ENCODE measurements around the gene ALDH1A1. TPM values are rescaled to one million over a fixed set of nuclear protein-coding genes. Genes with fewer than 3 reads are reported as not detected.

ALDH1A1 gene
- total RNA-seq, 1 experiment from 2014 or later = 2.3 TPM

DNA sequence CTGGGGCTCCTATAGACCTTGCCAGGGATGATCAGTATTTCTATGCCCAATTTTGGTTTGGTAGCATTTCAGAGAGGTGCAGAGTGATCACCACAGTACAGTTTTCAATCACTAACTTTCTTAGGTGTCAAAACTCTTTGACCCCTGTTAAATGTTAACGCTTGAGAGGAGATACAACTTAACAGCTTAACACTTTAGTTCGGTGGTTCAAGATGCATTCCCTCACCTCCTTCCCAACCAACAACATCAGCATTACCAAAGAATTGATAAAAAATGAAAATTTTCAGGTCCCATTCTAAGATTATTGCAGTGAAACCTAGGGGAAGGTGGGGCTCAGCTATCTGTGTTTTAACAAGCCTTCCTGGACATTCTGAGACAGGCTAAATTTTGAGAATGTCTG, 16.2 kb downstream of the ALDH1A1 start:
- Histone ChIP-seq H3K27ac (no peak overlapping the region), H3K4me2 (no peak overlapping the region), H2AFZ (no peak overlapping the region), H3K9me2 (ENCODE audit: insufficient read depth) (no peaks in the 10 kb centered on the region), H3F3A (ENCODE audit: insufficient read depth, low read depth) (no peaks in the 10 kb centered on the region), H4K20me1 (ENCODE audit: insufficient read depth) (no peaks in the 10 kb centered on the region), H3K79me2 (ENCODE audit: low read depth) (no peaks in the 10 kb centered on the region), H3K4me1 (replicated peaks; ENCODE audit: insufficient read depth) (no peaks in the 10 kb centered on the region), H3K4me3 (no peak overlapping the region), H3K9me3 (ENCODE audit: insufficient read depth, low read depth) (no peaks in the 10 kb centered on the region), H3K36me3 (ENCODE audit: low read depth) (no peaks in the 10 kb centered on the region), H3K27me3 (ENCODE audit: insufficient read depth, low read depth) (no peaks in the 10 kb centered on the region)
- BruUV-seq (replicated peaks) = no TSS peak
- no peak for DNase-seq
- POLR2A ChIA-PET (ENCODE audit: unreplicated experiment) = no interaction called here
- TF ChIP-seq EZH2 (IDR thresholded peaks at IDR 0.05; ENCODE audit: low read depth) = no peak
- TF ChIP-seq, protein P1, sequence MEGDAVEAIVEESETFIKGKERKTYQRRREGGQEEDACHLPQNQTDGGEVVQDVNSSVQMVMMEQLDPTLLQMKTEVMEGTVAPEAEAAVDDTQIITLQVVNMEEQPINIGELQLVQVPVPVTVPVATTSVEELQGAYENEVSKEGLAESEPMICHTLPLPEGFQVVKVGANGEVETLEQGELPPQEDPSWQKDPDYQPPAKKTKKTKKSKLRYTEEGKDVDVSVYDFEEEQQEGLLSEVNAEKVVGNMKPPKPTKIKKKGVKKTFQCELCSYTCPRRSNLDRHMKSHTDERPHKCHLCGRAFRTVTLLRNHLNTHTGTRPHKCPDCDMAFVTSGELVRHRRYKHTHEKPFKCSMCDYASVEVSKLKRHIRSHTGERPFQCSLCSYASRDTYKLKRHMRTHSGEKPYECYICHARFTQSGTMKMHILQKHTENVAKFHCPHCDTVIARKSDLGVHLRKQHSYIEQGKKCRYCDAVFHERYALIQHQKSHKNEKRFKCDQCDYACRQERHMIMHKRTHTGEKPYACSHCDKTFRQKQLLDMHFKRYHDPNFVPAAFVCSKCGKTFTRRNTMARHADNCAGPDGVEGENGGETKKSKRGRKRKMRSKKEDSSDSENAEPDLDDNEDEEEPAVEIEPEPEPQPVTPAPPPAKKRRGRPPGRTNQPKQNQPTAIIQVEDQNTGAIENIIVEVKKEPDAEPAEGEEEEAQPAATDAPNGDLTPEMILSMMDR (conservative IDR thresholded peaks at IDR 0.05) = no peak
- intact Hi-C loops (cut with micrococcal nuclease; ENCODE audit: unreplicated experiment) = no loop called here
- CTCF ChIA-PET = no interaction called here

DNA sequence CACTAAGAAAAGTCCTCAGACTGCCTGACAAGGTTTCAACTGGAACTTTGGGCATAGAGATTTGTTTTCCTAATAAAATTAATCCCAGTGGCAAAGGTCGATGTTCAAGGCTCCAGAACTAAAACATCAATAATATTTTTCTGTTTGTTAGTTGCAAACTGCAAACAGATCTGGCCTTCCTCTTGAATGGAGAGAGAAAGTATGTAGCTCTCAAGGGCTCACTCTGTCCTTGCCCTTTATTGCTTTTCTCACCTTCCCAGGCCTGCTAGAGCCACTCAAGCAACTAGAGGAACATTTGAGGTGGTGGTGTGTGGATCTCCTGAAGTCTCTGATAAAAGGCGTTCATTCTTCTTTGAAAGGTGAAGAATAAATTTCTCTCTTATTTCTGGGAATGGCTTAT, 16.6 kb downstream of the ALDH1A1 start:
- H3K36me3 ChIP-seq (ENCODE audit: low read depth) = no peaks in the 10 kb centered on the region
- TF ChIP-seq, protein P1 (conservative IDR thresholded peaks at IDR 0.05) = no peak
- intact Hi-C loops (cut with micrococcal nuclease; ENCODE audit: unreplicated experiment) = no loop called here
- no peaks in the 10 kb centered on the region for H3K4me1 ChIP-seq (replicated peaks; ENCODE audit: insufficient read depth)
- no peaks in the 10 kb centered on the region for H3F3A ChIP-seq (ENCODE audit: insufficient read depth, low read depth)
- H3K79me2 ChIP-seq (ENCODE audit: low read depth) = no peaks in the 10 kb centered on the region
- 0 out of 2 replicates have a peak overlapping the region, but pooled peaks have one; percentile 48 for H2AFZ ChIP-seq
- no peaks in the 10 kb centered on the region for H3K9me3 ChIP-seq (ENCODE audit: insufficient read depth, low read depth)
- no peaks in the 10 kb centered on the region for H3K27me3 ChIP-seq (ENCODE audit: insufficient read depth, low read depth)
- H3K4me2 ChIP-seq = no peak overlapping the region
- H3K9me2 ChIP-seq (ENCODE audit: insufficient read depth) = no peaks in the 10 kb centered on the region
- no peak overlapping the region for H3K27ac ChIP-seq
- POLR2A ChIA-PET (ENCODE audit: unreplicated experiment) = no interaction called here
- CTCF ChIA-PET = no interaction called here
- DNase-seq = no peak
- no TSS peak for BruUV-seq (replicated peaks)
- no peaks in the 10 kb centered on the region for H4K20me1 ChIP-seq (ENCODE audit: insufficient read depth)
- H3K4me3 ChIP-seq = no peak overlapping the region

DNA sequence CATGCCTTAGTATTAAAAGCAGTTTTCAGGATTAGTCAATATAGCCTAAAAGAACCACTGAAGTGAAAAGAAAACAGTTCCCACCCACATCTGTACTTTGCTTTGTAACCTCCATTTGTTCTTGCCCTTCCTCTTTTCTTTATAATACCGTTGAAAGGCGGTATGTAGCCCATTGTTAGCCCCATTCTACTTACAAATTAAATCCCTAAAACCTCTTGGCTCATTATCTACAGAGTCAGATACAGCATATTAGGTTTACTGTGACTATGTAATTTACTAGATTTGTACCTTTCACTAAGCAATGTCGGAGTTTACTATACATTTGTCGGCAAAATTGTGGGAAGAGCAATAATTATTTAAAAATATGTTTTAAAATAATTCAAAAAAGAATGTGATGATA, 17.3 kb downstream of the ALDH1A1 start:
- no peaks in the 10 kb centered on the region for H3F3A ChIP-seq (ENCODE audit: insufficient read depth, low read depth)
- CTCF ChIA-PET = no interaction called here
- no peak overlapping the region for H3K4me3 ChIP-seq
- no peak overlapping the region for H3K27ac ChIP-seq
- no peaks in the 10 kb centered on the region for H3K4me1 ChIP-seq (replicated peaks; ENCODE audit: insufficient read depth)
- intact Hi-C loops (cut with micrococcal nuclease; ENCODE audit: unreplicated experiment) = no loop called here
- POLR2A ChIA-PET (ENCODE audit: unreplicated experiment) = no interaction called here
- H3K9me3 ChIP-seq (ENCODE audit: insufficient read depth, low read depth) = no peaks in the 10 kb centered on the region
- no peaks in the 10 kb centered on the region for H3K27me3 ChIP-seq (ENCODE audit: insufficient read depth, low read depth)
- H3K36me3 ChIP-seq (ENCODE audit: low read depth) = no peaks in the 10 kb centered on the region
- DNase-seq = no peak
- no peaks in the 10 kb centered on the region for H4K20me1 ChIP-seq (ENCODE audit: insufficient read depth)
- no peak overlapping the region for H2AFZ ChIP-seq
- H3K9me2 ChIP-seq (ENCODE audit: insufficient read depth) = no peaks in the 10 kb centered on the region
- H3K79me2 ChIP-seq (ENCODE audit: low read depth) = no peaks in the 10 kb centered on the region
- no peak overlapping the region for H3K4me2 ChIP-seq
- no TSS peak for BruUV-seq (replicated peaks)
- TF ChIP-seq EZH2 (IDR thresholded peaks at IDR 0.05; ENCODE audit: low read depth) = no peak
- TF ChIP-seq, protein P1 (conservative IDR thresholded peaks at IDR 0.05) = no peak

All from PC-9 (cell line).